DOHH2 (cell line): Measurements from ENCODE around the gene XRCC1.
"Not testable (repeated sequence)": the region's sequence is repeated elsewhere in the genome, so short reads cannot be mapped to it uniquely, and the experiment has no call there.

Experiments
- H3F3A ChIP-seq: fragments of 200-600 bp; sonication (generic), shearing (Covaris generic); 2 replicates; pipeline ENCODE4 v1.6.0; 2016; ENCODE audit warnings: antibody characterized with exemption, mild to moderate bottlenecking; ENCODE audit not compliant: control insufficient read depth, insufficient read depth
- H3K27ac ChIP-seq: fragments of 200-600 bp; sonication (generic); 2 replicates; pipeline ENCODE4 v1.5.1; 2014; ENCODE audit warnings: low read depth, mild to moderate bottlenecking, low read length, moderate library complexity
- H3K27me3 ChIP-seq: fragments of 200-600 bp; sonication (generic); 2 replicates; pipeline ENCODE4 v1.6.1; 2014; ENCODE audit warnings: mild to moderate bottlenecking, low read length, mixed read lengths; ENCODE audit not compliant: control insufficient read depth
- H3K36me3 ChIP-seq: fragments of 200-600 bp; sonication (generic); 2 replicates; pipeline ENCODE4 v1.6.1; 2014; ENCODE audit warnings: mild to moderate bottlenecking, low read length, moderate library complexity, mixed read lengths; ENCODE audit not compliant: control insufficient read depth
- H3K4me1 ChIP-seq: fragments of 200-600 bp; sonication (generic); 2 replicates; pipeline ENCODE4 v1.6.1; 2014; ENCODE audit warnings: mild to moderate bottlenecking, low read length, mixed read lengths; ENCODE audit not compliant: control insufficient read depth
- H3K4me2 ChIP-seq: fragments of 200-600 bp; sonication (generic); 2 replicates; pipeline ENCODE4 v1.6.0; 2014; ENCODE audit warnings: mild to moderate bottlenecking, low read length, moderate library complexity
- H3K4me3 ChIP-seq: fragments of 200-600 bp; sonication (generic); 2 replicates; pipeline ENCODE4 v1.5.1; 2014; ENCODE audit warnings: mild to moderate bottlenecking, low read length, mixed read lengths
- H3K79me2 ChIP-seq: fragments of 200-600 bp; sonication (generic); 2 replicates; pipeline ENCODE4 v1.6.1; 2014; ENCODE audit warnings: mild to moderate bottlenecking, low read length, mixed read lengths; ENCODE audit not compliant: control insufficient read depth
- H3K9me2 ChIP-seq: fragments of 200-600 bp; sonication (generic); replicated peaks from 2 replicates; pipeline ENCODE4 v1.6.1; 2014; ENCODE audit warnings: mild to moderate bottlenecking, low read length, mixed read lengths; ENCODE audit not compliant: control insufficient read depth
- H3K9me3 ChIP-seq: fragments of 200-600 bp; sonication (generic); 2 replicates; pipeline ENCODE4 v1.6.1; 2014; ENCODE audit warnings: antibody characterized with exemption, low read length, mixed read lengths; ENCODE audit not compliant: control insufficient read depth, insufficient read depth
- H4K20me1 ChIP-seq: fragments of 200-600 bp; sonication (generic); 2 replicates; pipeline ENCODE4 v1.6.0; 2014; ENCODE audit warnings: low read depth, mild to moderate bottlenecking, antibody characterized with exemption, low read length, moderate library complexity; ENCODE audit not compliant: control insufficient read depth, insufficient read depth
- CTCF ChIP-seq: fragments of 200-600 bp; sonication (generic); IDR thresholded peaks from one replicate; pipeline ENCODE4 v1.5.1; 2014; ENCODE audit warnings: antibody characterized with exemption, mild to moderate bottlenecking, low read depth, low read length; ENCODE audit not compliant: poor library complexity, severe bottlenecking
- EZH2phosphoT487 ChIP-seq: fragments of 200-600 bp; sonication (generic); IDR thresholded peaks from 2 replicates; pipeline ENCODE4 v1.6.1; 2017; ENCODE audit warnings: borderline replicate concordance, mild to moderate bottlenecking, antibody characterized with exemption, low read length, moderate library complexity, mixed read lengths

XRCC1 gene

GRCh38 chr19:43526884-43527859 is 48.2 kb downstream of the XRCC1 start, which contains the start of gene ETHE1:
ETHE1 (minus strand) TSS chr19:43527201; CDS start chr19:43527177, 24 bp downstream.
- peaks cover 19% of the 10 kb centered on the region for H3K27me3 ChIP-seq
- no peaks in the 10 kb centered on the region for H3K9me2 ChIP-seq
- no peak within 1 kb of the TSS for H3K27ac ChIP-seq
- no peaks in the 10 kb centered on the region for H3K9me3 ChIP-seq
- peak within 1 kb of the TSS; percentile 82 for H3K4me3 ChIP-seq
- H3K79me2 ChIP-seq = no peaks in the 10 kb centered on the region
- H3K4me1 ChIP-seq = peaks cover 35% of the 10 kb centered on the region
- no peaks in the 10 kb centered on the region for H3K36me3 ChIP-seq
- peak within 1 kb of the TSS; percentile 88 for H3K4me2 ChIP-seq
- TF ChIP-seq EZH2phosphoT487 (peak; percentile 59; the same call in 1 of the 2 replicates), CTCF (peak; percentile 17)
- no peaks in the 10 kb centered on the region for H4K20me1 ChIP-seq
- H3F3A ChIP-seq = peaks cover 11% of the 10 kb centered on the region; the same call in 1 of the 2 replicates

DNA sequence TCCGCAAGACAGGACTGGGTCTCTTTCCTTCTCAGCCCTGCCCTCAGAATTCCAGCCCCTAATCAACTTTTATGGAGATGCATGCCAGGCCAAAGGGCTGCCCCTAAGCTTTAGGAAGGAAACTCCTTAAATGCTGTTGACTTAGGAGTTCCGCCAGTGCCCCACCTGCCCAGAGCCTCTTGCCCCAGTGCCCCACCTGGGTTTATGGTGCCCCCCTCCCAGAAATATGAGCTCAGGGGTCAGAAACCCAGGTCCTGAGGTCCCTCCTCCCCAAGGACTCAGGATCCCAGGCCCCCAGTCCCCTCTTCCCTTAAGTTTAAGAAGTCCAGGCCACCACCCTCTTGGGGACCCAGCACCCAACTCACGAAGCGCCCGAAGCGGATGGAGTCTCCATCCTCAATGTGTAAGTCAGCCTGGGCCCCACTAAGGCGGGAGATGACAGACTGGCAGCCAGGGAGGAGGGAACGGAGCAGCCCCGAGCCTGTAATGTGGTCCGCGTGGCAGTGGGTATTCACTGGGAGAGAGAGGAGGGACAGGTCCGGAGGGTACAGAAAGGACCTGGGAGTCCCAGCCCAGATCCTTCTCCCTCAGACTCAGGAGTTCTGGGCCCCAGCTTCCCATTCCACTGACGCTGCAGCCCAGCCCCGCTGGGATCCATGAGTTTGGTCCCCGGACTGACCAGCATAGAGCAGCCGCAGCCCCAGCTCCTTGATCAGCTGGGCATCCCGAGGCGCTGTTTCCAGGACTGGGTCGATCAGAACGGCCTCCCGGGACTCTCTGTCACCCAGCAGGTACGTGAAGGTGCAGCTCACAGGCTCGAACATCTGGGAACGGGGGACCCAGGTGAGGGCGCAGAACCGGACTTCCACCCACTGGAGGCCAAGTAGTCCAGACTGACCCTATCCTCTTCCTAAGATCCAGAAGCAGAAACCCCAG is 49.2 kb downstream of the XRCC1 start:
- Histone ChIP-seq H3K36me3 (no peaks in the 10 kb centered on the region), H3K9me3 (no peaks in the 10 kb centered on the region), H3K79me2 (no peaks in the 10 kb centered on the region), H3K27ac (no peak overlapping the region), H3F3A (peaks cover 8% of the 10 kb centered on the region; the same call in 1 of the 2 replicates), H3K4me1 (peaks cover 31% of the 10 kb centered on the region), H3K4me3 (peak overlapping the region; percentile 82), H3K9me2 (no peaks in the 10 kb centered on the region), H3K27me3 (peaks cover 19% of the 10 kb centered on the region), H3K4me2 (peak overlapping the region; percentile 88), H4K20me1 (no peaks in the 10 kb centered on the region)
- no peak for TF ChIP-seq CTCF
- no peak; the same call in 1 of the 2 replicates for TF ChIP-seq EZH2phosphoT487

GRCh38 chr19:43524922-43525835 is 50.1 kb downstream of the XRCC1 start:
- Histone ChIP-seq H3K4me3 (peak overlapping the region; percentile 82), H4K20me1 (no peaks in the 10 kb centered on the region), H3K27ac (no peak overlapping the region), H3K36me3 (no peaks in the 10 kb centered on the region), H3K4me1 (peaks cover 31% of the 10 kb centered on the region), H3K9me3 (no peaks in the 10 kb centered on the region), H3K79me2 (no peaks in the 10 kb centered on the region), H3K4me2 (peak overlapping the region; percentile 88), H3K9me2 (no peaks in the 10 kb centered on the region), H3K27me3 (peaks cover 19% of the 10 kb centered on the region), H3F3A (peaks cover 8% of the 10 kb centered on the region; the same call in 1 of the 2 replicates)
- TF ChIP-seq EZH2phosphoT487 = no peak
- TF ChIP-seq CTCF = no peak

GRCh38 chr19:43523696-43524095 is 51.6 kb downstream of the XRCC1 start:
- H3K27me3 ChIP-seq = peaks cover 19% of the 10 kb centered on the region
- H3F3A ChIP-seq = peaks cover 15% of the 10 kb centered on the region
- H4K20me1 ChIP-seq, H3K79me2 ChIP-seq, H3K4me3 ChIP-seq, H3K4me2 ChIP-seq, H3K9me2 ChIP-seq, H3K27ac ChIP-seq, H3K9me3 ChIP-seq, H3K36me3 ChIP-seq: not testable (repeated sequence)
- H3K4me1 ChIP-seq = peaks cover 39% of the 10 kb centered on the region
